RPMI8226 (cell line): Measurements from ENCODE around the gene MUC21.
"Not testable (repeated sequence)": the region's sequence is repeated elsewhere in the genome, so short reads cannot be mapped to it uniquely, and the experiment has no call there.

Source experiments
- DNase-seq: peaks from one replicate; pipeline ENCODE4 v3.0.0-alpha.2; 2015

Gene MUC21

DNA sequence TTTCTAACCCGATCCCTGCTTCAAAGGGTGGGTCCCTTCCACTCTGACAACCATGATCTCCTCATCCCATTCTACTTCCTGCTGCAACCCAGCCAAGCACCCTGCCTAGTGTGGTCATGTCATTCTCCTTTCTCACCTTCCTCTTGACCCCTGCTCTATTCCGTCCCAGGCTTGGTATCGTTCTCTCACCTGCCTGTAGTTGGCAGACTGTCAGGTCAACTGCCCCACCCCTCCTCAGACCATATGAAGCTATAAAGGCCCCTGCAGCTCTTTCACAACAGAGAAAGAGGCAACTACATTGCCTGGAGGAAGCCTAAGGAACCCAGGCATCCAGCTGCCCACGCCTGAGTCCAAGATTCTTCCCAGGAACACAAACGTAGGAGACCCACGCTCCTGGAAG is at the start of gene MUC21:
Gene MUC21, plus strand, starts transcription at position 280 of the 400 bp plus-strand sequence. CDS start 241 bp downstream, outside the sequence.
- peak; percentile 85 for DNase-seq

GRCh38 chr6:30935018-30935417 is 48.5 kb upstream of the MUC21 start:
- peak; percentile 39 for DNase-seq

DNA sequence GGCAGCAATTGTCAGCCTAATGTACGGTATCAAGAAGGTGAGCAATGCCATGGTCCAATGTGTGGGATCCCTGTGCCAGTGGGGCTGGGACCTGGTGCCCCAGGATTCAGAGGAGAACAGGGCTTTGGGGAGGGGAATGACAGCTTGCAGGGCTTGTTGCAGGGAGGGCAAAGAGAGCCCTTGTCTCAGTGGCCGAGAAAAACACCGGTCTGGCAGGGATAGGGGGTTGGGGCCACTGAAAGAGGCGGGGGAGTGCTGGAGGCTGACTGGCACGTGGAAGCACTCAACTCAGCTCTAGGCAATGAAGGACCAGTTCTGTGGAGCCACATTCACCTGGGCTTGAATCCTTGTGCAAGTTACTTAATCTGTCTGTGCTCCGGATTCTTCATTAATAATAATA is 46.3 kb upstream of the MUC21 start:
- no peak for DNase-seq

DNA sequence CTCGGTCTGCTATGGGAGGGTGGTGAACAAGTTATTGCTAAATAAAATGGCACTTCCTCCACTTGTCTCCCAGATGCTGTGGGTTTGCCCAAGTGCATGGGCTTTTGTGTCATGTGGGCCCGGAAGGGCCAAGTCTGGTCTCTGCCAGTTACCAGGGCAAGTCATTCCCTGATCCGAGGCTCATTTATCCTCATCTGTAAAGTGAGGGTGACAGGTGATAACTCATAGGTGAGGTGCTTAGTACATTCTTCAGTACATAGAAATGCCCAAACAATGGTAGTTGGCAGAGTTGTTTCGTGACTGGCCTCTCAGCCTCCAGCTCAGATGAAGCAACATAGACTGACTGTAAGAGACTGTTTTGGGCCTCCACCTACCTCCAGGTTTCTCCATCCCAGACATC is 44.8 kb upstream of the MUC21 start:
- DNase-seq: no peak

GRCh38 chr6:30939473-30939872 is 44.0 kb upstream of the MUC21 start:
- DNase-seq: no peak

DNA sequence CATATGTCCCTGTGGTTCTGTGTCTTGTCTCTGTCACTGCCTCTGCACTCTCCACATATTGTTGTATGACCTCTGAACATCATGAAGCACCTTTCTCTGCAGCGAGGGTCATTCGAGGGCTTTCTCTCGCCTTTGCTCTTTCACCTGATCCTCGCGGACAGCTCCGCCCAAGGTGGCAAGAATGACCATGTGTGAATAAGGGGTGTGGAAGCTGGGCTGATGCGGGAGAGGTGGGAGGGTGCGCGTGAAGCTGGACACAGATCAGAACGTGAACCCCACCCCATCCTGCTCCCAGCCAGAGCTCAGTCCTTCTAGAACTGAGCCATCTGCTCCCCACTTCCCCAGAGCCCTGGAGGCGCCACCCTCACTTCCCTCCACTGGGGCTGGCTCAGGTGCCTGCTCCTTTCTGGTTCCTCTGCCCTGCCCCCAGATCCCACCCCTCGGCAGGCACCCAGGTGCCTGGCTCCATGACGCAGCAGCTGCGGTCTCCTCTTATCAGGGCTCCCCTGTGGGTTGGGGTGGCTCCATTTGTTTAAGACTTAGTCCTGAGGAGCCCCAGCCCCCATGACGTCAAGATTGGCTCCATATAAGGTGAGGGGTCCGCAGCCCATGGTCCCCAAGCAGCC is 43.0 kb upstream of the MUC21 start, which contains the start of gene MUCL3:
Gene MUCL3, plus strand, starts transcription at position 613 of the 626 bp plus-strand sequence. CDS start 27 bp downstream, outside the sequence.
- DNase-seq: peak; percentile 41

GRCh38 chr6:30942338-30943060 is 41.0 kb upstream of the MUC21 start:
- DNase-seq: peak; percentile 62

DNA sequence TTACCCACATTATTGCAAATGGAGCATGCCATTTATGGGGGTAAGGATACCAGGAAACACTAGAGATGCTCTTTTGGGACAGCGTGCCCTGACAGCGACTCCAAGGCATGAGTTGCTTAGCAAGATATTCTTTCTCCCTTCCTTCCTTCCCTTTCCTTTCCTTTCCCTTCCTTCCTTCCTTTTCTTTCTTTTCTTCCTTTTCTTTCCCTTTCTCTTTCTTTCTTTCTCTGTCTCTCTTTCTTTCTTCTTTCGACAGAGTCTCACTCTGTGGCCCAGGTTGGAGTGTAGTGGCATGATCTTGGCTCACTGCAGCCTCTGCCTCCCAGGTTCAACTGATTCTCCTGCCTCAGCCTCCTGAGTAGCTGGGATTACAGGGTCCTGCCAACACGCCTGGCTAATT is 39.5 kb upstream of the MUC21 start:
- no peak for DNase-seq

DNA sequence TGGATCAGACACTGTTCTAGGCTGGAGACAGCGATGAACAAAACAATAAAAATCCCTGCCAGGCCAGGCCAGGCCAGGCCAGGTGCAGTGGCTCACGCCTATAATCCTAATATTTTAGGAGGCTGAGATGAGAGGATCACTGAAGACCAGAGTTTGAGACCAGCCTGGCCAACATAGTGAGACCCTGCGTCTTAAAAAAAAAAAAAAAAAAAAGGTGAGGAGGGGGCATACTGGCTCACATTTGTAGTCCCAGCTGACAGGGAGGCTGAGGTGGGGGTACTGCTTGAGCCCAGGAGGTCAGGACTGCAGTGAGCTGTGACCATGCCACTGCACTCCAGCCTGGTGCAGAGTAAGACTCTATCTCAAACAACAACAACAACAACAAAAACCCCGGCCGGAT is 38.2 kb upstream of the MUC21 start:
- no peak for DNase-seq

GRCh38 chr6:30947231-30947630 is 36.3 kb upstream of the MUC21 start:
- DNase-seq: peak; percentile 32

GRCh38 chr6:30948811-30949210 is 34.7 kb upstream of the MUC21 start:
- DNase-seq: no peak

- DNase-seq: no peak
Observed at GRCh38 chr6:30951907-30952469, 31.5 kb upstream of the MUC21 start.

- no peak for DNase-seq
Observed at GRCh38 chr6:30954631-30955366, 28.7 kb upstream of the MUC21 start.

DNA sequence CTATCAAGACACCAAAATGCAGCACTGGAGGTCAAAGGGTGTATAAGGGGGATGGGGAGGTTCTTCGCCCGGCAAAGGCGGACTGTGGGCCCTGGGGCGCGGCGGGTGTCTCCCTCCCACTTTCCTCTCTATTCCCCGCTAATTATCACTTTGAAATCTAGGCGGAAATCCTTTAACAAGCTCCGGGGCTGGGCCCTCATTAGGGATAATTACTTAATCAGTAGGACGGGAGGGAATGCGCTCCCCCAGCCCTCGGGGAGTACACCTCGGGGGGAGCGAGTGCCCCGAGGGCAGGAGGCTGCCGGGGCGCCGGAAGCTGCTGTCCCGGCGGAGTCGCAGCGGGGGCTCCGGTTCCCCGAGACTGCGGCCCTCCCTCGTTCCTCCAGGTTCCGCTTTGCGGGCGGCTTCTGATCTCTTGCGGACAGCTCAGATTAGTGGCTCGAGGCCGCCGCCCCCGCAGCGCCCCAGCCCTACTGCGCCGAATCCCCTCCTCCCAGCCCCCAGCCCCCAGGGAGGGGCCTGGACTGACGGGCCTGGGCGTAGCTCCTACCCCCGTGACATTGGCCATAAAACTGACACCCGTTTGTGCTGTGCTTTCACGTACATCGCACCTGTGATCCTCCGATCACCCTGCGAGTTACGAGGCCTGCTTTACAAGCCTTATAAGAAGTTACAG is 28.0 kb upstream of the MUC21 start:
- peak; percentile 64 for DNase-seq

DNA sequence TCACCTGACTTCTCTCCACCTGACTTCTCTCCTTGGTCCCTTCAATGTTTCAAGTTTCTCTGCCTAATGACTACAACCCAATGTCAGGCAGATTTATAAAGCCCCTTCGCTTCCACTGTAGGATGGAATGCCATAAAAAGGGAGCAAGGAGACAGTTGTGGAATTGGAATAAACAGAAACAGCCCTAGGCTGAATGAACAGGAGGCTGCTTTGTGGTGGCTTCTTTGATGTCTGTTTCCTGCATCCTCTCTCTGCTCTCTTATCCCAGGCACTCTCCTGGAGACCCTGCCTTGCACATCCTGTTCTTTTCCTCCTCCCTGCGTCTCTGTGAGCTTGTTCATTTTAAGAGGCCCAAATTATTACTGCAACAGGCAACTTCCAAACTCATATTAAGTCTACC is 25.8 kb upstream of the MUC21 start:
- DNase-seq: no peak

GRCh38 chr6:30960907-30961673 is 22.4 kb upstream of the MUC21 start:
- DNase-seq: no peak

DNA sequence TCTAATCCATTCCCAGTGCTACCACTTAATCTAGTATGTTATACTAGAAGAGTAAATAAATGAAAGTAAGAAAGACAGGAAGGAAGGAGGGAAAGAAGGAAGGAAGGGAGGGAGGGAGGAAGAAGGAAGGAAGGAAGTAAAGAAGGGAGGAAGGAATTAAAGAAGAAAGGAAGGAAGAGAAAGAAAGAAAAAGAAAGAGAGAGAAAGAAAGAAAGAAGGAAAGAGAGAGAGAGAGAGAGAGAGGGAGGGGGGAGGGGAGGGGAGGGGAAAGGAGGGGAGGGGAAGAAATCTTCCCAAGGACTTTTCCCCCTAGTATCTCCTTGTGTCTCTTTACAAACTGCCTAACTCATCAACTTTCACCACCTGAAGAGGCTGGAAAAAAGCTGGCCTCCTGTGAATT is 20.8 kb upstream of the MUC21 start:
- no peak for DNase-seq

DNA sequence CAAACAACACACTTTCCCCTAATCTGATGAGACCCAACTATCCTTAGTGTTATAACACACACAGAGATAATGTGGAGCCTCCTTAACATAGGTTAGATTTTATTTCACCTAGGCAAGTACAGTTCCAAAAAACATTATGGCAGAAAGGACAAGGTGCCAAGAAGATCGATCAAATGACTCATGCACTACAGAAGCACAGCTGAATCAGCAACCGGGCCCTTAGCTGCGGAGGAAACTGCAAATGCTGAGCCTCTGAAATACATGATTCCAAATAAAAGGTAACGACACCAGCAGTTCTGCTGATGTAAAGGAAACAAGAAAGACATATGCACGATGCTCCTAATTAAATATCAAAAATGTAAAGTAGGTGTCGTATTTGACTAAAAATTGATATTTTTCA is 19.9 kb upstream of the MUC21 start:
- peak; percentile 87 for DNase-seq

GRCh38 chr6:30964075-30964474 is 19.4 kb upstream of the MUC21 start:
- peak; percentile 56 for DNase-seq

DNA sequence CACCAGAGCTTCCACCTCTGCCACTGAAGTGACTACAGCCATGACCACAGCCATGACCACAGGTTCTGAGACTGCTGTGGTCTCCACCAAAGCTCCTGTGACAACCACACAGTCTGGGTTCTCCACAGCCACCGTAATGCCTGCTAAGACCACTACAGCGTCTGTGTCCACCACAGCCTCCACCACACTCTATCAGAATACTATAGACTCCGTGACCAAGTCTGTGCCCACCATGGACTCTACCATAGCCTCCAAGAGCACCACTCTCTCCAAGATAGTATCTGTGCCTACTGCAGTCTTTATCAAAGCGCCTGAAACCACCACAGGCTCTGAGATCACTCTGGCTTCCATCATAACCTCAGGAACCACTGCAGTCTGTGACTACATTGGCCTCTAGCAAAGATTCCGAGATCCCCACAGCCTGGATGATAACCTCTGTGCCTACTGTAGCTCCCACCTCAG is 18.3 kb upstream of the MUC21 start:
- DNase-seq: no peak

DNA sequence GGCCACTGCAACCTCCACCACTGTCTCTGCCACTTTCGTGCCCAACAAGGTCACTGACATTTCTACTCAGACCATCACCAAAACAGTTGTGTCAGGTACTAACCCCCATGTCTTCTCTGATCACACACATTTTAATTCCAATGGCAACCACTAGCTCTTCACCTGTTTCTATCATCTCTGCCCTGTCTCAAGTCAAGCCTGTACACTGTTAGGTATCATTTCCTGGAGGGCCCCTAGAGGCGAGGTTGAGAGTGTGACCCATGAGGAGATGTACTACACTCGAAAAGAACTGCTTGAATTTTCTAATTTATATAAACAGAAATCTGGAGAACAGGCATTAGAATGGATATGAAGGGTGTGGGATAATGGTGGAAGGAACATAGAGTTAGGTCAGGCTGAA is 17.4 kb upstream of the MUC21 start:
- DNase-seq: no peak

GRCh38 chr6:30969171-30969570 is 14.3 kb upstream of the MUC21 start:
- DNase-seq: not testable (repeated sequence)
